Nephron progenitor cell (in vitro differentiated cells): Measurements from ENCODE around the gene COL10A1.

Experiments used
- DNase-seq: peaks from one replicate; pipeline ENCODE4 v3.0.0; 2021
- H3K27ac Mint-ChIP-seq: 2 replicates; pipeline ENCODE4 v1.8.0; 2021; ENCODE audit warnings: mild to moderate bottlenecking, moderate library complexity, mixed read lengths
- H3K27me3 Mint-ChIP-seq: 2 replicates; pipeline ENCODE4 v1.8.0; 2021; ENCODE audit warnings: mild to moderate bottlenecking, low read depth, mixed read lengths; ENCODE audit not compliant: poor library complexity
- H3K36me3 Mint-ChIP-seq: 2 replicates; pipeline ENCODE4 v1.8.0; 2021; ENCODE audit warnings: low read depth, mixed read lengths
- H3K4me1 Mint-ChIP-seq: 2 replicates; pipeline ENCODE4 v1.8.0; 2021; ENCODE audit warnings: mixed read lengths
- H3K4me3 Mint-ChIP-seq: 2 replicates; pipeline ENCODE4 v1.8.0; 2021; ENCODE audit warnings: mild to moderate bottlenecking, moderate library complexity, mixed read lengths
- H3K9me3 Mint-ChIP-seq: 2 replicates; pipeline ENCODE4 v1.8.0; 2021; ENCODE audit warnings: mild to moderate bottlenecking, moderate library complexity, mixed read lengths
- CTCF ChIP-seq: fragments of 200-600 bp; sonication (generic); IDR thresholded peaks from 2 replicates; pipeline ENCODE4 v1.5.0; 2021; ENCODE audit warnings: antibody characterized with exemption

Gene COL10A1

GRCh38 chr6:116156405-116157326 lies 30.7 kb upstream of the COL10A1 start:
- peaks cover 10% of the 10 kb centered on the region for H3K36me3 Mint-ChIP-seq
- peaks cover 4% of the 10 kb centered on the region for H3K27me3 Mint-ChIP-seq
- H3K9me3 Mint-ChIP-seq, result peaks cover 5% of the 10 kb centered on the region
- no peak for DNase-seq
- H3K27ac Mint-ChIP-seq, result no peak overlapping the region
- H3K4me1 Mint-ChIP-seq, result no peaks in the 10 kb centered on the region
- no peak for TF ChIP-seq CTCF
- H3K4me3 Mint-ChIP-seq, result no peak overlapping the region

- Mint-ChIP-seq H3K4me1 (no peaks in the 10 kb centered on the region), H3K27ac (no peak overlapping the region), H3K36me3 (no peaks in the 10 kb centered on the region), H3K9me3 (no peaks in the 10 kb centered on the region), H3K4me3 (no peak overlapping the region), H3K27me3 (peaks cover 4% of the 10 kb centered on the region)
- DNase-seq, result no peak
- TF ChIP-seq CTCF, result no peak
Observed at GRCh38 chr6:116154887-116155286, 29.0 kb upstream of the COL10A1 start.

- DNase-seq, result no peak
- Mint-ChIP-seq H3K36me3 (no peaks in the 10 kb centered on the region), H3K9me3 (no peaks in the 10 kb centered on the region), H3K27ac (no peak overlapping the region), H3K27me3 (no peaks in the 10 kb centered on the region), H3K4me3 (no peak overlapping the region), H3K4me1 (no peaks in the 10 kb centered on the region)
- TF ChIP-seq CTCF, result no peak
Observed at GRCh38 chr6:116152620-116153019, 26.7 kb upstream of the COL10A1 start.

- no peak for DNase-seq
- no peak for TF ChIP-seq CTCF
- Mint-ChIP-seq H3K9me3 (no peaks in the 10 kb centered on the region), H3K27ac (no peak overlapping the region), H3K36me3 (no peaks in the 10 kb centered on the region), H3K27me3 (no peaks in the 10 kb centered on the region), H3K4me1 (no peaks in the 10 kb centered on the region), H3K4me3 (no peak overlapping the region)
Observed at GRCh38 chr6:116145803-116146675, 20.1 kb upstream of the COL10A1 start.

- H3K27me3 Mint-ChIP-seq, result no peaks in the 10 kb centered on the region
- no peak for DNase-seq
- H3K4me3 Mint-ChIP-seq, result no peak overlapping the region
- H3K36me3 Mint-ChIP-seq, result no peaks in the 10 kb centered on the region
- H3K9me3 Mint-ChIP-seq, result no peaks in the 10 kb centered on the region
- no peak for TF ChIP-seq CTCF
- no peak overlapping the region for H3K27ac Mint-ChIP-seq
- H3K4me1 Mint-ChIP-seq, result no peaks in the 10 kb centered on the region
Observed at GRCh38 chr6:116144605-116145004, 18.7 kb upstream of the COL10A1 start.
